Activated B cell treated with CpG ODN at 0.5 μM for 24 hours (primary cell): ENCODE data around the gene UBE2U. TPM values are rescaled to one million over a fixed set of nuclear protein-coding genes. Genes with fewer than 3 reads are reported as not detected.

Source experiments
- ATAC-seq: fragments of 200-7000 bp; cut with Tn5 transposase; one replicate; pipeline ENCODE4 v1.10.0; 2021; ENCODE audit warnings: low read depth, mild to moderate bottlenecking, moderate library complexity
- CTCF ChIA-PET: fragments of 350-600 bp; sonication (Branson Sonifier 250); formaldehyde crosslinking; loops from one replicate; lab custom pipeline; 2021; ENCODE audit warnings: antibody characterized with exemption; lab: Charles Lee
- POLR2A ChIA-PET: fragments of 350-600 bp; sonication (Branson Sonifier 250); formaldehyde crosslinking; loops from one replicate; lab custom pipeline; 2021; ENCODE audit warnings: antibody characterized with exemption; lab: Charles Lee
- DNase-seq: peaks from one replicate; pipeline ENCODE4 v3.0.0; 2022
- H3K27ac Mint-ChIP-seq: one replicate; pipeline ENCODE4 v1.8.0; 2020; ENCODE audit warnings: mixed read lengths
- H3K27me3 Mint-ChIP-seq: one replicate; pipeline ENCODE4 v1.8.0; 2021; ENCODE audit warnings: mixed read lengths
- H3K36me3 Mint-ChIP-seq: one replicate; pipeline ENCODE4 v1.8.0; 2021; ENCODE audit warnings: low read depth, mixed read lengths
- H3K4me1 Mint-ChIP-seq: one replicate; pipeline ENCODE4 v1.8.0; 2021; ENCODE audit warnings: mixed read lengths
- H3K4me3 Mint-ChIP-seq: one replicate; pipeline ENCODE4 v1.8.0; 2020; ENCODE audit warnings: mild to moderate bottlenecking, mixed read lengths
- H3K9me3 Mint-ChIP-seq: one replicate; pipeline ENCODE4 v1.8.0; 2020; ENCODE audit warnings: mixed read lengths
- CTCF ChIP-seq: fragments of 200-600 bp; IDR thresholded peaks from one replicate; pipeline ENCODE4 v1.8.0; 2022; ENCODE audit warnings: antibody characterized with exemption, mild to moderate bottlenecking
- intact Hi-C: fragments of 100-400 bp; cut with micrococcal nuclease; formaldehyde crosslinking; loops from one replicate; pipeline ENCODE4 v1.15.1; 2024
- total RNA-seq: library from RNA; stranded (reverse); gene quantifications from 2 replicates; pipeline ENCODE4 v1.2.3, GENCODE V29; 2022

UBE2U gene
- total RNA-seq, 1 donor from 2014 or later, result not detected

DNA sequence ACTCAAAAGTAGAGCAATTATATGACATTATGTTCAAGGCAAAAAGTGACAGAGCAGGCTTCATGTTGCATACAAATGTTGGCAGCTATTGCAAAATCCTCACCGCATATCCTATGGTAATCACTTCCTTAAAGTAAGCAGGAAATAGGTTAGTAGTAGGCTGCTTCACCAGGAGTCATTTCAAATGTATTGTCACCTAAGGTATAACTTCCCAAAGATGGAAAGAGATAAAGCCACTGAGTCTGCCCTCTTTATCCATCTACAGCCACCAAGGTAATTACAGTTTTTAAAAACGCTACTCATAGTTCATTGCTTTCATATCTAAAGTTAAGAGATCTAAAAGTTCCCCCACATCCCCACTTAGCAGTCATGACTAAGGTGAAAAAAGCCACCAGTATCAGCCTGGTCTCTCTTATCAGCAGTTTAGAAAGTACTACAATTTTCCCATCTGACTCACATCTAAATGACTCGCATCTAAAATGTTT lies 31.6 kb upstream of the UBE2U start:
- peaks cover 6% of the 10 kb centered on the region for H3K4me1 Mint-ChIP-seq
- no peak for ATAC-seq
- CTCF ChIA-PET, result no interaction called here
- H3K27ac Mint-ChIP-seq, result no peak overlapping the region
- DNase-seq, result no peak
- no peak overlapping the region for H3K4me3 Mint-ChIP-seq
- intact Hi-C loops, result no loop called here
- POLR2A ChIA-PET, result no interaction called here
- H3K27me3 Mint-ChIP-seq, result peaks cover 2% of the 10 kb centered on the region
- no peak for TF ChIP-seq CTCF
- no peaks in the 10 kb centered on the region for H3K36me3 Mint-ChIP-seq
- no peaks in the 10 kb centered on the region for H3K9me3 Mint-ChIP-seq

DNA sequence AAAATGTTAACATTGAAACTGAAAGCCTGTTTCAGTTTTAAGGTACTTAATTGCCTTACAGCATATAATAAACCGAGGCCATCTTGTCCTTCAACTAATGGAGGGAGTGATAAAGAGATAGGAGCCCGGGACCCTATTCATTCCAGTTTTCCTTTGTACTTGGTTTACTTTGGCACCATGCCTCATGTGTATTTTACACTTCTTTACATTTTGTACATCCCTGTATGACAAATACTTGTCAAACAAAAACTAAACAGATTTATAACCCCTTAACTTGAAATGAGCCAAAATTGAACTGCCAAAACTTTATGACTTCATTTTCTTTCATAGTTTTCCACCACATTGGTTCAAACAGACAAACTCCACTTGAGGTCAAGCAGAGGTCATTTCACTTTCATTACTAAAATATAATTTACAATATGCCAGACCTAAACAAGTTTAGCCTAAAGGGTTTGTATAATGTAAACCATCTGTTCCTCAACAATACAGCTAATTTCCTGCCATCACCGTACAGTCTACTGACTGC lies 30.9 kb upstream of the UBE2U start:
- POLR2A ChIA-PET, result no interaction called here
- Mint-ChIP-seq H3K4me1 (peaks cover 6% of the 10 kb centered on the region), H3K27me3 (peaks cover 2% of the 10 kb centered on the region), H3K36me3 (no peaks in the 10 kb centered on the region), H3K9me3 (no peaks in the 10 kb centered on the region), H3K4me3 (no peak overlapping the region), H3K27ac (no peak overlapping the region)
- intact Hi-C loops, result no loop called here
- ATAC-seq (no peak), DNase-seq (no peak)
- CTCF ChIA-PET, result no interaction called here
- TF ChIP-seq CTCF, result no peak

- Mint-ChIP-seq H3K4me1 (peaks cover 6% of the 10 kb centered on the region), H3K36me3 (no peaks in the 10 kb centered on the region), H3K27ac (no peak overlapping the region), H3K27me3 (peaks cover 2% of the 10 kb centered on the region), H3K4me3 (no peak overlapping the region), H3K9me3 (no peaks in the 10 kb centered on the region)
- POLR2A ChIA-PET, result no interaction called here
- CTCF ChIA-PET, result interaction anchor here (0.7 kb wide), 1 partner anchor 917 kb away, joined by 3 read pairs; no protein-coding TSS in a partner anchor
- ATAC-seq, result no peak
- DNase-seq, result no peak
- TF ChIP-seq CTCF, result no peak
- intact Hi-C loops, result no loop called here
These were observed 30.0 kb upstream of the UBE2U start for GRCh38 chr1:64173336-64173940.

DNA sequence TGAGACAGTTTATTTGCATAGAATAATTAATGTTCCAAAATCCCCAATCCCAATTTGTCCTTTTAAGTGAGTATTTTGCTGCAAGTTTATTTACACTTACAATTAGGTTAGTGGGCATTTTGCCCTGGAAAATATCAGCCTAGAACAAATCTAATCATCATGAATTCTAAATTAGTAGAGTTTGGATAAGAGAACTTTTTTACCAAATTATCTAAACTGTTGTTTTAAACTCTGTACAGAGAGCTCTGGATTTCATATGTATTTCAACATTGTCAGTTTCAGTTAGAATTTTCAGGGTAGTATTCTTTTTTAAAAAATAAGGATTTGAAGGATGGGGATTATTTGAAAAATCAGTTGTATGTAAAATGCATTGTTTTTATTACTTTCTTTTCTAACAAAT lies 27.8 kb upstream of the UBE2U start:
- intact Hi-C loops, result no loop called here
- H3K27ac Mint-ChIP-seq, result no peak overlapping the region
- peaks cover 6% of the 10 kb centered on the region for H3K4me1 Mint-ChIP-seq
- no peaks in the 10 kb centered on the region for H3K9me3 Mint-ChIP-seq
- H3K36me3 Mint-ChIP-seq, result no peaks in the 10 kb centered on the region
- no peak for TF ChIP-seq CTCF
- no peak for ATAC-seq
- peaks cover 2% of the 10 kb centered on the region for H3K27me3 Mint-ChIP-seq
- H3K4me3 Mint-ChIP-seq, result no peak overlapping the region
- ChIA-PET CTCF (no interaction called here), POLR2A (no interaction called here)
- no peak for DNase-seq

GRCh38 chr1:64176659-64177058 lies 26.8 kb upstream of the UBE2U start:
- peaks cover 2% of the 10 kb centered on the region for H3K4me1 Mint-ChIP-seq
- CTCF ChIA-PET, result no interaction called here
- no peaks in the 10 kb centered on the region for H3K9me3 Mint-ChIP-seq
- no peak for TF ChIP-seq CTCF
- intact Hi-C loops, result no loop called here
- H3K27ac Mint-ChIP-seq, result no peak overlapping the region
- no peak for ATAC-seq
- peaks cover 2% of the 10 kb centered on the region for H3K27me3 Mint-ChIP-seq
- no peak overlapping the region for H3K4me3 Mint-ChIP-seq
- no peak for DNase-seq
- H3K36me3 Mint-ChIP-seq, result no peaks in the 10 kb centered on the region
- POLR2A ChIA-PET, result no interaction called here
